Stimulated activated naive CD8-positive, alpha-beta T cell treated with anti-CD3 and anti-CD28 coated beads, Interleukin-15, Interleukin-2, amounts not matched to agents 100 U/mL and 50 U/mL, for 24 hours (primary cell): ENCODE measurements around the gene NNAT.

Experiments
- ATAC-seq: fragments of 150-1000 bp; cut with Tn5 transposase; one replicate; pipeline ENCODE4 v1.10.0; 2021
- DNase-seq: peaks from one replicate; pipeline ENCODE4 v3.0.0; 2021

Gene NNAT

GRCh38 chr20:37567671-37568588 is 46.9 kb downstream of the NNAT start:
- DNase-seq (no peak), ATAC-seq (no peak)

GRCh38 chr20:37570419-37570818 is 49.4 kb downstream of the NNAT start:
- no peak for ATAC-seq
- no peak for DNase-seq

GRCh38 chr20:37571033-37571432 is 50.0 kb downstream of the NNAT start:
- ATAC-seq (no peak), DNase-seq (no peak)
